Measurements from ENCODE around the gene KRT73. TPM values are rescaled to one million over a fixed set of nuclear protein-coding genes. Genes with fewer than 3 reads are reported as not detected.

The KRT73 gene
- total and polyA plus RNA-seq, 2 experiments from 2014 or later: not detected

DNA sequence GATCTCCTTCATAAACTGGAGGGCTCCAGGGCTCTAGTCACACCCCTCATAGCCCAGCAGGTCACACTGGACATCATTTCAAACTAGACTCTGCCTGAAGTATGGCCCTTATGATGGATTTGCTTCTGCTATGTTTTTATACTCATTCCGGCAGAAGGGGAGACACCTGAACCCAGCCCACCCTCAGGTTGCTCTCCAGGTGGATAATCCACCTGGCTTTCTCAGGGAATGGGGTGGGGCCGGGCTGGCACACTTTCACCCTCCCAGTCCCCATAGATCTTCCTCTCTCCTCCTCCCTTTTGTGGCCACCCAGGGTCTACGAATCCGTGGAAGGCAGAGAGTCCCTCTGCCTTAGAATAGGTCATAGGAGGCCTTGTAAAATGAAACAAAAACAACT is 9.8 kb upstream of the KRT73 start:
- 83% methylated on average over 4 of the region's 4 CpGs for WGBS (ENCODE audit: low lambda C conversion rate, missing lambda C conversion rate)
- TF ChIP-seq, protein P1, sequence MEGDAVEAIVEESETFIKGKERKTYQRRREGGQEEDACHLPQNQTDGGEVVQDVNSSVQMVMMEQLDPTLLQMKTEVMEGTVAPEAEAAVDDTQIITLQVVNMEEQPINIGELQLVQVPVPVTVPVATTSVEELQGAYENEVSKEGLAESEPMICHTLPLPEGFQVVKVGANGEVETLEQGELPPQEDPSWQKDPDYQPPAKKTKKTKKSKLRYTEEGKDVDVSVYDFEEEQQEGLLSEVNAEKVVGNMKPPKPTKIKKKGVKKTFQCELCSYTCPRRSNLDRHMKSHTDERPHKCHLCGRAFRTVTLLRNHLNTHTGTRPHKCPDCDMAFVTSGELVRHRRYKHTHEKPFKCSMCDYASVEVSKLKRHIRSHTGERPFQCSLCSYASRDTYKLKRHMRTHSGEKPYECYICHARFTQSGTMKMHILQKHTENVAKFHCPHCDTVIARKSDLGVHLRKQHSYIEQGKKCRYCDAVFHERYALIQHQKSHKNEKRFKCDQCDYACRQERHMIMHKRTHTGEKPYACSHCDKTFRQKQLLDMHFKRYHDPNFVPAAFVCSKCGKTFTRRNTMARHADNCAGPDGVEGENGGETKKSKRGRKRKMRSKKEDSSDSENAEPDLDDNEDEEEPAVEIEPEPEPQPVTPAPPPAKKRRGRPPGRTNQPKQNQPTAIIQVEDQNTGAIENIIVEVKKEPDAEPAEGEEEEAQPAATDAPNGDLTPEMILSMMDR (IDR thresholded peaks at IDR 0.05; ENCODE audit: poor library complexity): no peak
- TF ChIP-seq EZH2 (IDR thresholded peaks at IDR 0.05; ENCODE audit: borderline replicate concordance): no peak
- no peak for TF ChIP-seq EZH2phosphoT487 (IDR thresholded peaks at IDR 0.05; ENCODE audit: low read depth, severe bottlenecking, unreplicated experiment)
- no peak for DNase-seq (ENCODE audit: low spot score)

DNA sequence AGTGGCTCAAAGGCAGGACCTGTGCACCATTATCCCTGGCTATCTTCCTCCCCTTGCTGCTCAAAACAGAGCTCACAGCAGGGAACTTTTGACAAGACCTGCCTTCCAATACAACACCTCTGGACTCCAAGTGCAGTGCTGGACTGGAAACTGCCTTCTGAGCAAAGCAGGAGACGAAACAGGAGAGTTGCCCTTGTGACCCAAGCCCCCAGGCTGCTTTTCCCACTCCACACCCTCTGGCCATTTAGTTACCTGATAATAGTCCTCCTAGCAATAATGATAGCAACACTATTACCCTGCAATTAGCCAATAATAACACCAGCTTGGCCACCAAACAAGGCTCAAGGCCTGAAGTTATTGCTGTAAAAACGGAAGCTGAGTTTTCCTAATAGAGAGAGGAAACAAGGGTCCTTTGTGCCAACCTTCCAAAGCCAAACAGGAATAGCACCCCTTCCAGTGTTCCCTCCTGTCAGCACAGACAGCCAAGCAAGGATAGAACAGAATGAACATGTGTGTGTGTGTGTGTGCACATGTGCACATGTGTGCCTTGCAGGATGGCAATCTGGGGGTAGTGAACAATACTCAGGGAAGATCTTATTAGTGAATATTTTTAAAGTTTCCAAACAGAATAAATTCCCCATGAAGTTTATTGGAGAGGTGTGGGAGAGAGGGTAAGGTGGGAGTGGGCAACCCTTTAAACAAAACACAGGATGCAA is 9.2 kb upstream of the KRT73 start:
- H3K27ac ChIP-seq: no peak overlapping the region
- H3K27me3 ChIP-seq: peaks cover 10% of the 10 kb centered on the region
- H3K4me1 ChIP-seq (ENCODE audit: insufficient read depth): no peaks in the 10 kb centered on the region
- no peaks in the 10 kb centered on the region for H3K9me3 ChIP-seq (ENCODE audit: low read depth)
- no peak overlapping the region for H3K4me3 ChIP-seq
- 58% methylated on average over 2 of the region's 2 CpGs for WGBS (ENCODE audit: low lambda C conversion rate, missing lambda C conversion rate)
- H4K20me1 ChIP-seq (ENCODE audit: insufficient read depth, poor library complexity, severe bottlenecking): no peaks in the 10 kb centered on the region
- no peak overlapping the region for H2AFZ ChIP-seq
- H3K9me2 ChIP-seq (replicated peaks; ENCODE audit: insufficient read depth): no peaks in the 10 kb centered on the region
- H3K4me2 ChIP-seq: no peak overlapping the region
- H3K79me2 ChIP-seq: no peaks in the 10 kb centered on the region
- no peak for DNase-seq (ENCODE audit: low spot score)
- TF ChIP-seq, protein P1 (IDR thresholded peaks at IDR 0.05; ENCODE audit: poor library complexity): no peak
- TF ChIP-seq EZH2phosphoT487 (IDR thresholded peaks at IDR 0.05; ENCODE audit: low read depth, severe bottlenecking, unreplicated experiment) (no peak), EZH2 (IDR thresholded peaks at IDR 0.05; ENCODE audit: borderline replicate concordance) (no peak)
- no peaks in the 10 kb centered on the region for H3K36me3 ChIP-seq (replicated peaks; ENCODE audit: insufficient read depth, low read depth)

More for the DNA sequence above, 9.8 kb upstream of the KRT73 start:
- Histone ChIP-seq H3K4me1 (ENCODE audit: insufficient read depth) (no peaks in the 10 kb centered on the region), H3K27ac (no peak overlapping the region), H3K36me3 (replicated peaks; ENCODE audit: insufficient read depth, low read depth) (no peaks in the 10 kb centered on the region), H3K4me2 (no peak overlapping the region), H2AFZ (no peak overlapping the region), H3K4me3 (no peak overlapping the region), H3K27me3 (peaks cover 10% of the 10 kb centered on the region), H3K9me2 (replicated peaks; ENCODE audit: insufficient read depth) (no peaks in the 10 kb centered on the region), H3K79me2 (no peaks in the 10 kb centered on the region), H3K9me3 (ENCODE audit: low read depth) (no peaks in the 10 kb centered on the region), H4K20me1 (ENCODE audit: insufficient read depth, poor library complexity, severe bottlenecking) (no peaks in the 10 kb centered on the region)

DNA sequence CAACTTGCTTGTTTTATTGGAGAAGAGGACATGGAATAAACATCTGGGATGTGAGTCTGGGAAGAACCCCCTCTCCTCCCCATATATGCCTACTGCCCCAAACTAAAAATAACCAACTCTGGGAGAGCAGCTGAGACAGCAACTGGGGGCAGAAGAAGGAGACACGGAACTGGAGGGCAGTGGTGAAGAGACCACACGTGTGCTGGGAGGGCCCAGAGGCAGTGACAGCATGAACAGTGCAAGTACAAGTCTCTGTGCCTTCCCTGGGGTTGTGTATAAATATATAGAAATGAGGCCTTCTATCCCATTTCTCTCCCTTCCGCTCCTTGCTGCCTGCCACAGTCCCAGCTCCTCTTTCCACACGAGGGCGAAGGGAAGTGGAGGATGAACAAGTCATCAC is 4.0 kb upstream of the KRT73 start:
- Histone ChIP-seq H3K4me2 (no peak overlapping the region), H2AFZ (no peak overlapping the region), H3K36me3 (replicated peaks; ENCODE audit: insufficient read depth, low read depth) (no peaks in the 10 kb centered on the region), H3K9me2 (replicated peaks; ENCODE audit: insufficient read depth) (no peaks in the 10 kb centered on the region), H3K79me2 (no peaks in the 10 kb centered on the region), H3K27me3 (peaks cover 16% of the 10 kb centered on the region), H3K9me3 (ENCODE audit: low read depth) (no peaks in the 10 kb centered on the region), H3K27ac (no peak overlapping the region), H4K20me1 (ENCODE audit: insufficient read depth, poor library complexity, severe bottlenecking) (no peaks in the 10 kb centered on the region), H3K4me1 (ENCODE audit: insufficient read depth) (no peaks in the 10 kb centered on the region), H3K4me3 (no peak overlapping the region)
- 69% methylated on average over 5 of the region's 5 CpGs for WGBS (ENCODE audit: low lambda C conversion rate, missing lambda C conversion rate)
- TF ChIP-seq EZH2 (IDR thresholded peaks at IDR 0.05; ENCODE audit: borderline replicate concordance) (no peak), EZH2phosphoT487 (IDR thresholded peaks at IDR 0.05; ENCODE audit: low read depth, severe bottlenecking, unreplicated experiment) (no peak)
- TF ChIP-seq, protein P1 (IDR thresholded peaks at IDR 0.05; ENCODE audit: poor library complexity): no peak
- no peak for DNase-seq (ENCODE audit: low spot score)
